ENCODE results near the gene GTF3A.

The GTF3A gene

GRCh38 chr13:27424246-27425157 lies at the start of gene GTF3A:
GTF3A (plus strand) TSS chr13:27424619.
- no peaks in the 10 kb centered on the region for H3K9me3 ChIP-seq (ENCODE audit: control insufficient read depth in 2 of 2, low read length in 2 of 2)
- peak within 1 kb of the TSS; percentile 87 for H3K27ac ChIP-seq (ENCODE audit: low read length)
- peak within 1 kb of the TSS; percentile 90 to 94 for H3K4me3 ChIP-seq (ENCODE audit: low read length in 2 of 2)
- peaks cover 31% of the 10 kb centered on the region for H3K4me1 ChIP-seq (ENCODE audit: control insufficient read depth, insufficient read depth, low read length)
- H3K27me3 ChIP-seq (ENCODE audit: control insufficient read depth in 1 of 2, insufficient read depth in 2 of 2, low read length in 2 of 2), result no peaks in the 10 kb centered on the region
- H3K9ac ChIP-seq (ENCODE audit: low read length in 2 of 2), result peak within 1 kb of the TSS; percentile 81 to 97
- peaks cover 11 to 12% of the 10 kb centered on the region in 2 donors for H3K36me3 ChIP-seq (ENCODE audit: control insufficient read depth in 2 of 2, insufficient read depth in 2 of 2, low read length in 2 of 2)

DNA sequence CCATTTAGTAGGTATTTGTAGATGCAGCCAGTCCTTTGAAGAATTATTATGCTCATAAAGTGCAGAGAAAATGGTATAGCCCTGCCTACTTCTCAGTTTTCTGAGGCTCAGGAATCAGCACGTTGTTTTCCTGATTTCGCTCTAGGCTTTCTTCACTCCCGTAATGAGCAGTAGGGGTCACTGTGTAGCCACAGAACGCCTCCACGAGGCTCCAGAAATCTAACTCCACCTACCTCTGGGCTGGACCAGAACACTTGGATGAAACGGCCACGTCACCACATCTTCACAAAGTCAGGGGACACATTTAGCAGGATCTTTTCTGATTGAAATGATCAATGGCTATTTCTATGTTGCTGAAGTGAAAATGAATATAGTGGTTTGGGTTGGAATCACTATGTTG lies 49.8 kb upstream of the GTF3A start:
- peaks cover 10 to 26% of the 10 kb centered on the region in 2 donors for H3K27me3 ChIP-seq (ENCODE audit: control insufficient read depth in 1 of 2, insufficient read depth in 2 of 2, low read length in 2 of 2)
- no peaks in the 10 kb centered on the region for H3K9me3 ChIP-seq (ENCODE audit: control insufficient read depth in 2 of 2, low read length in 2 of 2)
- no peak overlapping the region for H3K9ac ChIP-seq (ENCODE audit: low read length in 2 of 2)
- no peak overlapping the region for H3K4me3 ChIP-seq (ENCODE audit: low read length in 2 of 2)
- H3K27ac ChIP-seq (ENCODE audit: low read length), result no peak overlapping the region
- H3K36me3 ChIP-seq (ENCODE audit: control insufficient read depth in 2 of 2, insufficient read depth in 2 of 2, low read length in 2 of 2), result no peaks in the 10 kb centered on the region
- peaks cover 3% of the 10 kb centered on the region for H3K4me1 ChIP-seq (ENCODE audit: control insufficient read depth, insufficient read depth, low read length)

DNA sequence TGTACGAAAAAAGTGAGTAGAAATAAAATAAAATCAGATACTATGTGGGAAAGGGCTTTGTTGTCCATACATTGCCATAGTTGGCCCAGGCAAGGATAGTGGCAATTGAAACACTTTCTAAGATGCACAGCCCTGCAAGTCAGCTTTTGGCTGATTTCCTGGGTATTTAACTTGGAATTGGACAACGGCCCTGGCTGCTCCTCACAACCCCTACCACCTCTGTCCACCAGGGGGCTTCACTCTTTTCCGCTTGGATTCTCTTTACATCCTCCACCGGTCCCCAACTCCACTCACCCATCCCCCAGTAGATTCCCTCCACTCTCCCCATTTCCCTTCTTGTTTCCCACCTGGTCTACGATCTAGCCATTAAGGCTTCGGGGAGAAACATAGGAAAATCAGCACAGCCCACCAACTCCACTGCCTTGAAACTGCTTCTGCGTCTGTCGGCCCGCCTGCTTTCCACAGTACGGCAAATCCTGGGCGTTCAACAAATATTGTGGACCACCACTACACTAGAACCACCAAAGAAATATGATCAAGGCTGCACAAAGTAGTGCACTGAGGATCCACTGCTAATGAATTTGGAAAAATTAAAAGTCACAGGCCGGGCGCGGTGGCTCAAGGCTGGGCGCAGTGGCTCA lies 48.6 kb upstream of the GTF3A start:
- peaks cover 3% of the 10 kb centered on the region for H3K4me1 ChIP-seq (ENCODE audit: control insufficient read depth, insufficient read depth, low read length)
- H3K9ac ChIP-seq (ENCODE audit: low read length in 2 of 2), result no peak overlapping the region
- no peak overlapping the region for H3K27ac ChIP-seq (ENCODE audit: low read length)
- no peaks in the 10 kb centered on the region for H3K36me3 ChIP-seq (ENCODE audit: control insufficient read depth in 2 of 2, insufficient read depth in 2 of 2, low read length in 2 of 2)
- no peak overlapping the region for H3K4me3 ChIP-seq (ENCODE audit: low read length in 2 of 2)
- no peaks in the 10 kb centered on the region for H3K9me3 ChIP-seq (ENCODE audit: control insufficient read depth in 2 of 2, low read length in 2 of 2)
- peaks cover 10 to 28% of the 10 kb centered on the region in 2 donors for H3K27me3 ChIP-seq (ENCODE audit: control insufficient read depth in 1 of 2, insufficient read depth in 2 of 2, low read length in 2 of 2)

DNA sequence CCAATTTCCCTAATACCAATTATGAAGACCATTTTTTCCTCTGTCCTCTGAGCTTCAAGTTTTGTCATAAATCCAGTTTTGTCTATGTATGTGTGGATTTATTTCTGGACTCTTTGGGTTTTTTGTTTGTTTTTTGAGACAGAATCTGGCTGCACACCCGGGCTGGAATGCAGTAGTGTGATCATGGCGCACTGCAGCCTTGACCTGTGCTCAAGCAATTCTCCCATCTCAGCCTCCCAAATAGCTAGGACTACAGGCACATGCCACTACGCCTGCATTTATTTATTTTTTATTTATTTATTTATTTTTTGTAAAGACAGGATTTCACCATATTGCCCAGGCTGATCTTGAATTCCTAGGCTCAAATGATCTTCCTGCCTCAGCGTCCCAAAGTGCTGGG lies 45.3 kb upstream of the GTF3A start:
- Histone ChIP-seq H3K27ac (ENCODE audit: low read length) (no peak overlapping the region), H3K4me3 (ENCODE audit: low read length in 2 of 2) (no peak overlapping the region), H3K9me3 (ENCODE audit: control insufficient read depth in 2 of 2, low read length in 2 of 2) (no peaks in the 10 kb centered on the region), H3K4me1 (ENCODE audit: control insufficient read depth, insufficient read depth, low read length) (peaks cover 3% of the 10 kb centered on the region), H3K27me3 (ENCODE audit: control insufficient read depth in 1 of 2, insufficient read depth in 2 of 2, low read length in 2 of 2) (peaks cover 7 to 10% of the 10 kb centered on the region in 2 donors), H3K9ac (ENCODE audit: low read length in 2 of 2) (no peak overlapping the region), H3K36me3 (ENCODE audit: control insufficient read depth in 2 of 2, insufficient read depth in 2 of 2, low read length in 2 of 2) (no peaks in the 10 kb centered on the region)

GRCh38 chr13:27379694-27380641 lies 44.5 kb upstream of the GTF3A start:
- H3K36me3 ChIP-seq (ENCODE audit: control insufficient read depth in 2 of 2, insufficient read depth in 2 of 2, low read length in 2 of 2), result no peaks in the 10 kb centered on the region
- H3K27me3 ChIP-seq (ENCODE audit: control insufficient read depth in 1 of 2, insufficient read depth in 2 of 2, low read length in 2 of 2), result peaks cover 3 to 9% of the 10 kb centered on the region in 2 donors
- no peak overlapping the region for H3K27ac ChIP-seq (ENCODE audit: low read length)
- H3K9me3 ChIP-seq (ENCODE audit: control insufficient read depth in 2 of 2, low read length in 2 of 2), result no peaks in the 10 kb centered on the region
- H3K4me3 ChIP-seq (ENCODE audit: low read length in 2 of 2), result no peak overlapping the region
- no peak overlapping the region for H3K9ac ChIP-seq (ENCODE audit: low read length in 2 of 2)
- no peaks in the 10 kb centered on the region for H3K4me1 ChIP-seq (ENCODE audit: control insufficient read depth, insufficient read depth, low read length)

- H3K4me1 ChIP-seq (ENCODE audit: control insufficient read depth, insufficient read depth, low read length), result no peaks in the 10 kb centered on the region
- H3K9me3 ChIP-seq (ENCODE audit: control insufficient read depth in 2 of 2, low read length in 2 of 2), result no peaks in the 10 kb centered on the region
These were observed 42.8 kb upstream of the GTF3A start for GRCh38 chr13:27381601-27382000.

GRCh38 chr13:27383104-27383921 lies 41.1 kb upstream of the GTF3A start:
- H3K4me1 ChIP-seq (ENCODE audit: control insufficient read depth, insufficient read depth, low read length), result no peaks in the 10 kb centered on the region
- no peaks in the 10 kb centered on the region for H3K9me3 ChIP-seq (ENCODE audit: control insufficient read depth in 2 of 2, low read length in 2 of 2)
- no peaks in the 10 kb centered on the region for H3K36me3 ChIP-seq (ENCODE audit: control insufficient read depth in 2 of 2, insufficient read depth in 2 of 2, low read length in 2 of 2)
- H3K9ac ChIP-seq (ENCODE audit: low read length in 2 of 2), result no peak overlapping the region
- H3K4me3 ChIP-seq (ENCODE audit: low read length in 2 of 2), result no peak overlapping the region
- H3K27me3 ChIP-seq (ENCODE audit: control insufficient read depth in 1 of 2, insufficient read depth in 2 of 2, low read length in 2 of 2), result peaks cover 3 to 8% of the 10 kb centered on the region in 2 donors
- H3K27ac ChIP-seq (ENCODE audit: low read length), result no peak overlapping the region

More at GRCh38 chr13:27381601-27382000, 42.8 kb upstream of the GTF3A start:
- Histone ChIP-seq H3K27me3 (ENCODE audit: control insufficient read depth in 1 of 2, insufficient read depth in 2 of 2, low read length in 2 of 2) (peaks cover 3 to 9% of the 10 kb centered on the region in 2 donors), H3K9ac (ENCODE audit: low read length in 2 of 2) (no peak overlapping the region), H3K36me3 (ENCODE audit: control insufficient read depth in 2 of 2, insufficient read depth in 2 of 2, low read length in 2 of 2) (no peaks in the 10 kb centered on the region), H3K27ac (ENCODE audit: low read length) (no peak overlapping the region), H3K4me3 (ENCODE audit: low read length in 2 of 2) (no peak overlapping the region)

GRCh38 chr13:27384285-27384684 lies 40.1 kb upstream of the GTF3A start:
- Histone ChIP-seq H3K9ac (ENCODE audit: low read length in 2 of 2) (no peak overlapping the region), H3K4me3 (ENCODE audit: low read length in 2 of 2) (no peak overlapping the region), H3K36me3 (ENCODE audit: control insufficient read depth in 2 of 2, insufficient read depth in 2 of 2, low read length in 2 of 2) (no peaks in the 10 kb centered on the region), H3K27me3 (ENCODE audit: control insufficient read depth in 1 of 2, insufficient read depth in 2 of 2, low read length in 2 of 2) (peaks cover 3 to 8% of the 10 kb centered on the region in 2 donors), H3K9me3 (ENCODE audit: control insufficient read depth in 2 of 2, low read length in 2 of 2) (no peaks in the 10 kb centered on the region), H3K4me1 (ENCODE audit: control insufficient read depth, insufficient read depth, low read length) (no peaks in the 10 kb centered on the region), H3K27ac (ENCODE audit: low read length) (no peak overlapping the region)

DNA sequence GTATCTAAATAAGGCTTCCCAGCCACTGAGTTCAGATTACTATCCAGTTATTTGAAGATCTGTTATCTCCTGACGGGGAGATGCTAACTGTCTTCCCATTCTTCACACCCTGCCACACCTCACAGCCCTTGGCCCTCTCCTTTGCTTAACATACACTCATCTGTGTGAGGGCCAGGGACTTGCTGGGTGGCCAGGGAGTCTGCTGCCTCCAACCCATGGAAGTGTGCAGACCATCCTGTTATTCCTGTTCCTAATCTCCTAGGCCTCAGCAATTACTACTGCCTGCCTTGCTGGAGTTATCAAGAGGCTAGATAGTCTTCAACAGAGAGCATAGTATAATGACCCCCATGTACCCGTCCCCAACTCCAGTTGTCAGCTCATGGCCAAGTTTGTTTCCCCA lies 36.2 kb upstream of the GTF3A start:
- Histone ChIP-seq H3K36me3 (ENCODE audit: control insufficient read depth in 2 of 2, insufficient read depth in 2 of 2, low read length in 2 of 2) (no peaks in the 10 kb centered on the region), H3K4me3 (ENCODE audit: low read length in 2 of 2) (no peak overlapping the region), H3K27me3 (ENCODE audit: control insufficient read depth in 1 of 2, insufficient read depth in 2 of 2, low read length in 2 of 2) (peaks cover 0 to 4% of the 10 kb centered on the region in 2 donors), H3K9ac (ENCODE audit: low read length in 2 of 2) (no peak overlapping the region), H3K9me3 (ENCODE audit: control insufficient read depth in 2 of 2, low read length in 2 of 2) (no peaks in the 10 kb centered on the region), H3K27ac (ENCODE audit: low read length) (no peak overlapping the region), H3K4me1 (ENCODE audit: control insufficient read depth, insufficient read depth, low read length) (no peaks in the 10 kb centered on the region)

All from stomach smooth muscle (tissue), 2 donors.